ENCODE measurements around the gene NDUFA13.

The NDUFA13 gene

GRCh38 chr19:19485161-19485997 lies 30.6 kb upstream of the NDUFA13 start:
- Histone ChIP-seq H3K4me1 (ENCODE audit: insufficient read depth, low read length) (peaks cover 25% of the 10 kb centered on the region), H3K9ac (ENCODE audit: low read depth, low read length) (no peak overlapping the region), H3K27me3 (ENCODE audit: insufficient read depth, low read length) (no peaks in the 10 kb centered on the region), H3K27ac (ENCODE audit: low read length) (no peak overlapping the region), H3K9me3 (ENCODE audit: insufficient read depth, low read depth, low read length) (no peaks in the 10 kb centered on the region), H3K4me3 (ENCODE audit: low read length) (no peak overlapping the region), H3K36me3 (ENCODE audit: insufficient read depth, low read depth, low read length) (peaks cover 18% of the 10 kb centered on the region; the same call in 1 of the 2 replicates)

- no peaks in the 10 kb centered on the region for H3K27me3 ChIP-seq (ENCODE audit: insufficient read depth, low read length)
- no peak overlapping the region for H3K27ac ChIP-seq (ENCODE audit: low read length)
- H3K36me3 ChIP-seq (ENCODE audit: insufficient read depth, low read depth, low read length), result peaks cover 16% of the 10 kb centered on the region
- no peaks in the 10 kb centered on the region for H3K9me3 ChIP-seq (ENCODE audit: insufficient read depth, low read depth, low read length)
- peaks cover 25% of the 10 kb centered on the region for H3K4me1 ChIP-seq (ENCODE audit: insufficient read depth, low read length)
- no peak overlapping the region for H3K9ac ChIP-seq (ENCODE audit: low read depth, low read length)
- H3K4me3 ChIP-seq (ENCODE audit: low read length), result no peak overlapping the region
Measured at GRCh38 chr19:19485998-19486290, 30.1 kb upstream of the NDUFA13 start.

GRCh38 chr19:19486343-19487076 lies 29.5 kb upstream of the NDUFA13 start:
- Histone ChIP-seq H3K9ac (ENCODE audit: low read depth, low read length) (no peak overlapping the region), H3K27me3 (ENCODE audit: insufficient read depth, low read length) (no peaks in the 10 kb centered on the region), H3K9me3 (ENCODE audit: insufficient read depth, low read depth, low read length) (no peaks in the 10 kb centered on the region), H3K36me3 (ENCODE audit: insufficient read depth, low read depth, low read length) (peaks cover 16% of the 10 kb centered on the region), H3K27ac (ENCODE audit: low read length) (no peak overlapping the region), H3K4me3 (ENCODE audit: low read length) (no peak overlapping the region), H3K4me1 (ENCODE audit: insufficient read depth, low read length) (peaks cover 25% of the 10 kb centered on the region)

GRCh38 chr19:19487077-19487949 lies 28.7 kb upstream of the NDUFA13 start:
- no peak overlapping the region for H3K27ac ChIP-seq (ENCODE audit: low read length)
- H3K4me1 ChIP-seq (ENCODE audit: insufficient read depth, low read length), result peaks cover 25% of the 10 kb centered on the region
- peak overlapping the region; percentile 79; the same call in 1 of the 2 replicates for H3K9ac ChIP-seq (ENCODE audit: low read depth, low read length)
- H3K4me3 ChIP-seq (ENCODE audit: low read length), result no peak overlapping the region
- H3K27me3 ChIP-seq (ENCODE audit: insufficient read depth, low read length), result no peaks in the 10 kb centered on the region
- no peaks in the 10 kb centered on the region for H3K9me3 ChIP-seq (ENCODE audit: insufficient read depth, low read depth, low read length)
- H3K36me3 ChIP-seq (ENCODE audit: insufficient read depth, low read depth, low read length), result peaks cover 19% of the 10 kb centered on the region

- Histone ChIP-seq H3K4me3 (ENCODE audit: low read length) (peak overlapping the region; percentile 14; the same call in 1 of the 2 replicates), H3K27ac (ENCODE audit: low read length) (peak overlapping the region; percentile 86)
Measured at GRCh38 chr19:19487950-19488874, 27.8 kb upstream of the NDUFA13 start.

DNA sequence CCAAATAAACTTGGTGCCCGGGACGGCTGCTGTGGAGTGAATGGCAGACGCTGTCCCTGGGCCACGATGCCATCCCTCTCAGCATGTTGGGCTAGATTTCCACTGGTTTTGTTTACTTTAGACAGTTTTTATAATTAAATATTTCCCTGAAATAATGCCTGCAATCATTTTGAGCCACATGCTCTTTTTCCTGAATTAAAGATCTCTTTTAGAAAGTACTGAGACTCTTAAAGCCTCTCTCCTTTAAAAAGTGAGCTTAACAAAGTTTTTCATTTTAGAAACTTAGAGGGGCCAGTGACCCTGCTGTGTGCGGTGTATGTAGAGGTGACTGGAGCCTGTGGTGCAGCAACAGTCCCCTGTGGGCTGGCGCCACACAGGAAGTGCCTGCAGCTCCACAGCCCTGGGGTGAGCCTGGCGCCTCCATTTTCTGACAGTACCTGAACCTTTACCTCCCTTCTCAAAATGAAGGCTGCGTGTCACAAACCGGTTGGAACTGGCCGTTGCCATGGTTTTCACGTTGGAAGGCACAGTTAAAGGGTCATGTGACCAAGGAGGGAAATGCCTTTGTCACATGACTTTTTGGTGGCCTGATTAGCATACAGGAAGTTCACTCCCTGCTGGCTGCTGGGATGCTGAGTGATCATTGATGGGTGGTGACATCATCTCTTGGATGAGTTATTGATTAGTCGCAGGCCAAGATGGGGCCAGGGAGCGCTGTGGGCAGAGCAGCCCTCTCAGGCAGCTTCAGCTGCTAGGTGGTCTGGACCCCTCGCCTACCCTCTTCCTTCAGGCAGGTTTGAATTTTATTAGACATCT lies 26.9 kb upstream of the NDUFA13 start:
- Histone ChIP-seq H3K9me3 (ENCODE audit: insufficient read depth, low read depth, low read length) (no peaks in the 10 kb centered on the region), H3K4me1 (ENCODE audit: insufficient read depth, low read length) (peaks cover 25% of the 10 kb centered on the region), H3K27me3 (ENCODE audit: insufficient read depth, low read length) (no peaks in the 10 kb centered on the region), H3K9ac (ENCODE audit: low read depth, low read length) (peak overlapping the region; percentile 79), H3K36me3 (ENCODE audit: insufficient read depth, low read depth, low read length) (peaks cover 30% of the 10 kb centered on the region), H3K4me3 (ENCODE audit: low read length) (peak overlapping the region; percentile 14; the same call in 1 of the 2 replicates), H3K27ac (ENCODE audit: low read length) (peak overlapping the region; percentile 86)

More at GRCh38 chr19:19487950-19488874, 27.8 kb upstream of the NDUFA13 start:
- no peaks in the 10 kb centered on the region for H3K27me3 ChIP-seq (ENCODE audit: insufficient read depth, low read length)
- H3K9ac ChIP-seq (ENCODE audit: low read depth, low read length), result peak overlapping the region; percentile 79
- peaks cover 24% of the 10 kb centered on the region for H3K36me3 ChIP-seq (ENCODE audit: insufficient read depth, low read depth, low read length)
- H3K9me3 ChIP-seq (ENCODE audit: insufficient read depth, low read depth, low read length), result no peaks in the 10 kb centered on the region
- H3K4me1 ChIP-seq (ENCODE audit: insufficient read depth, low read length), result peaks cover 25% of the 10 kb centered on the region

DNA sequence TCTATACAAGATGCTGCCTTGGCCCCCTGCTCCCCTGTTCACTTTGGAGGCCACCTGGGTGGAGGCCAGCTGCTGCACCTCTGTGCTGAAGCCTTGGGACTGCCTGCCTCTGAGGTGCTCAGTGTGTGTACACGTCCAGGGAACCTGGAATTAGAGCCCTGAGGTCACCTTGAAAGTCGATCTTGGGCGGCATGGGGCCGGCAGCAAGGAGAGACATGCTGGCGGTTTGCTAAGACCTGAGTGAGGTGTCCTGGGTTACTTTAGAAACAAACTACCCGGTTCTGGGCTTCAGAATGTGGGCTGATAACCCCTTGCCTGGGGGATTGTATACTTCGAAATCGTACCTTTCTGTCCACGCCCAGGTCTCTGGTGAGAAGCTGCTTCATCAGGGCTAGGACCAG lies 26.2 kb upstream of the NDUFA13 start:
- peak overlapping the region; percentile 4 for H3K27ac ChIP-seq (ENCODE audit: low read length)

GRCh38 chr19:19490214-19490968 lies 25.6 kb upstream of the NDUFA13 start:
- H3K4me3 ChIP-seq (ENCODE audit: low read length), result no peak overlapping the region
- H3K36me3 ChIP-seq (ENCODE audit: insufficient read depth, low read depth, low read length), result peaks cover 41% of the 10 kb centered on the region
- no peaks in the 10 kb centered on the region for H3K27me3 ChIP-seq (ENCODE audit: insufficient read depth, low read length)
- H3K9ac ChIP-seq (ENCODE audit: low read depth, low read length), result peak overlapping the region; percentile 56; the same call in 1 of the 2 replicates
- H3K4me1 ChIP-seq (ENCODE audit: insufficient read depth, low read length), result peaks cover 25% of the 10 kb centered on the region
- peak overlapping the region; percentile 4 for H3K27ac ChIP-seq (ENCODE audit: low read length)
- no peaks in the 10 kb centered on the region for H3K9me3 ChIP-seq (ENCODE audit: insufficient read depth, low read depth, low read length)

More for the DNA sequence above, 26.2 kb upstream of the NDUFA13 start:
- H3K36me3 ChIP-seq (ENCODE audit: insufficient read depth, low read depth, low read length), result peaks cover 37% of the 10 kb centered on the region
- H3K9me3 ChIP-seq (ENCODE audit: insufficient read depth, low read depth, low read length), result no peaks in the 10 kb centered on the region
- no peaks in the 10 kb centered on the region for H3K27me3 ChIP-seq (ENCODE audit: insufficient read depth, low read length)
- H3K4me3 ChIP-seq (ENCODE audit: low read length), result no peak overlapping the region
- H3K9ac ChIP-seq (ENCODE audit: low read depth, low read length), result peak overlapping the region; percentile 56; the same call in 1 of the 2 replicates
- H3K4me1 ChIP-seq (ENCODE audit: insufficient read depth, low read length), result peaks cover 25% of the 10 kb centered on the region

GRCh38 chr19:19491321-19492025 lies 24.6 kb upstream of the NDUFA13 start:
- Histone ChIP-seq H3K4me1 (ENCODE audit: insufficient read depth, low read length) (peaks cover 25% of the 10 kb centered on the region), H3K9me3 (ENCODE audit: insufficient read depth, low read depth, low read length) (no peaks in the 10 kb centered on the region), H3K27ac (ENCODE audit: low read length) (no peak overlapping the region), H3K4me3 (ENCODE audit: low read length) (no peak overlapping the region), H3K27me3 (ENCODE audit: insufficient read depth, low read length) (no peaks in the 10 kb centered on the region), H3K36me3 (ENCODE audit: insufficient read depth, low read depth, low read length) (peaks cover 52% of the 10 kb centered on the region), H3K9ac (ENCODE audit: low read depth, low read length) (no peak overlapping the region)

Measured in iPS-20b (cell line).